ENCODE results near the gene FAM20A.
"Not testable (repeated sequence)": the region's sequence is repeated elsewhere in the genome, so short reads cannot be mapped to it uniquely, and the experiment has no call there.

FAM20A gene

GRCh38 chr17:68533887-68534694, 67.1 kb downstream of the FAM20A start:
- Histone ChIP-seq H3K27ac (ENCODE audit: low read length) (no peak overlapping the region), H3K27me3 (ENCODE audit: insufficient read depth, low read length) (no peaks in the 10 kb centered on the region), H3K9me3 (ENCODE audit: insufficient read depth, low read depth, low read length) (no peaks in the 10 kb centered on the region), H3K4me3 (ENCODE audit: low read length) (no peak overlapping the region), H3K9ac (ENCODE audit: low read depth, low read length) (no peak overlapping the region), H3K36me3 (ENCODE audit: insufficient read depth, low read depth, low read length) (peaks cover 92% of the 10 kb centered on the region), H3K4me1 (ENCODE audit: insufficient read depth, low read length) (no peaks in the 10 kb centered on the region)

GRCh38 chr17:68532826-68533225, 68.3 kb downstream of the FAM20A start:
- Histone ChIP-seq H3K9ac (ENCODE audit: low read depth, low read length) (no peak overlapping the region), H3K4me1 (ENCODE audit: insufficient read depth, low read length) (no peaks in the 10 kb centered on the region), H3K27me3 (ENCODE audit: insufficient read depth, low read length) (no peaks in the 10 kb centered on the region), H3K4me3 (ENCODE audit: low read length) (no peak overlapping the region), H3K9me3 (ENCODE audit: insufficient read depth, low read depth, low read length) (no peaks in the 10 kb centered on the region), H3K27ac (ENCODE audit: low read length) (no peak overlapping the region), H3K36me3 (ENCODE audit: insufficient read depth, low read depth, low read length) (peaks cover 95% of the 10 kb centered on the region)

DNA sequence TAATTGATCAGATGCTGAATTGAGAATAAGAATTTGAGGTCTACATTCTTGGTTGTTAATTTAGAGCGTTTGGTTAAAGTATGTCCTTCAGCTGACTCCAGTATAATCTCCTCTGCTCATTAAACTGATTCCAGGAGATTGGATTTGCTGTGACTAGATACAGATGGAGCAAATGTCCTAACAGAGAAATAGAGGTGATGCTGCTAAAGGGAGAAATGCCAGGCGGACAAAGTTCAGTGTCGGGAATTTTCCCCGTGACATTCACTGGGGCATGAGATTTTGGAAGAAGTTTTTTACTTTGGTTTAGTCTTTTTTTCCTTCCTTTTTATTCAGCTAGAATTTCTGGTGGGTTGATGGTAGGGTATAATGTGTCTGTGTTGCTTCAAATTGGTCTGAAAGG, 69.9 kb downstream of the FAM20A start:
- Histone ChIP-seq H3K9ac (ENCODE audit: low read depth, low read length) (no peak overlapping the region), H3K27me3 (ENCODE audit: insufficient read depth, low read length) (no peaks in the 10 kb centered on the region), H3K36me3 (ENCODE audit: insufficient read depth, low read depth, low read length) (peaks cover 95% of the 10 kb centered on the region), H3K4me1 (ENCODE audit: insufficient read depth, low read length) (peaks cover 6% of the 10 kb centered on the region), H3K27ac (ENCODE audit: low read length) (no peak overlapping the region), H3K4me3 (ENCODE audit: low read length) (no peak overlapping the region), H3K9me3 (ENCODE audit: insufficient read depth, low read depth, low read length) (no peaks in the 10 kb centered on the region)

GRCh38 chr17:68527314-68527713, 73.9 kb downstream of the FAM20A start:
- Histone ChIP-seq H3K4me3 (ENCODE audit: low read length) (no peak overlapping the region), H3K27me3 (ENCODE audit: insufficient read depth, low read length) (no peaks in the 10 kb centered on the region), H3K4me1 (ENCODE audit: insufficient read depth, low read length) (peaks cover 6% of the 10 kb centered on the region), H3K9me3 (ENCODE audit: insufficient read depth, low read depth, low read length) (no peaks in the 10 kb centered on the region), H3K27ac (ENCODE audit: low read length) (no peak overlapping the region), H3K36me3 (ENCODE audit: insufficient read depth, low read depth, low read length) (peaks cover 100% of the 10 kb centered on the region), H3K9ac (ENCODE audit: low read depth, low read length) (no peak overlapping the region)

DNA sequence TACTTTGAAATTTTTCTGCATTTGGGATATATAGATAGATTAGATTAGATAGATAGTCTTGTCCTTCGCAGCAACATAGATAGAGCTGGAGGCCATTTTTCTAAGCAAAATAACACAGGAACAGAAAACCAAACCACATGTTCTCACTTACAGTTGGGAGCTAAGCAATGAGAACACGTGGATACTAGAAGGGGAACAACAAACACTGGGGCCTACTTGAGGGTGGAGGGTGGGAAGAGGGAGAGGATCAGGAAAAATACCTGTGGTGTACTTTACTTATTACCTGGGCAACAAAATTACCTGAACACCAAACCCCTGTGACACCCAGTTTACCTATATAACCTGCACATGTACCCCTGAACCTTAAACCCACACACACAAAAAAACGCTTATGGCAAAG, 74.6 kb downstream of the FAM20A start:
- Histone ChIP-seq H3K36me3 (ENCODE audit: insufficient read depth, low read depth, low read length) (peaks cover 96% of the 10 kb centered on the region), H3K9me3 (ENCODE audit: insufficient read depth, low read depth, low read length) (no peaks in the 10 kb centered on the region), H3K4me3 (ENCODE audit: low read length) (no peak overlapping the region), H3K27ac (ENCODE audit: low read length) (no peak overlapping the region), H3K4me1 (ENCODE audit: insufficient read depth, low read length) (peaks cover 6% of the 10 kb centered on the region), H3K9ac (ENCODE audit: low read depth, low read length) (no peak overlapping the region), H3K27me3 (ENCODE audit: insufficient read depth, low read length) (no peaks in the 10 kb centered on the region)

- H3K27me3 ChIP-seq (ENCODE audit: insufficient read depth, low read length), result no peaks in the 10 kb centered on the region
- peaks cover 83% of the 10 kb centered on the region for H3K36me3 ChIP-seq (ENCODE audit: insufficient read depth, low read depth, low read length)
- no peak overlapping the region for H3K27ac ChIP-seq (ENCODE audit: low read length)
- H3K9ac ChIP-seq (ENCODE audit: low read depth, low read length), result no peak overlapping the region
- no peak overlapping the region for H3K4me3 ChIP-seq (ENCODE audit: low read length)
- H3K4me1 ChIP-seq (ENCODE audit: insufficient read depth, low read length), result peaks cover 6% of the 10 kb centered on the region
- H3K9me3 ChIP-seq (ENCODE audit: insufficient read depth, low read depth, low read length), result peaks cover 12% of the 10 kb centered on the region
These were observed 78.9 kb downstream of the FAM20A start for GRCh38 chr17:68522266-68522665.

- Histone ChIP-seq H3K4me1 (ENCODE audit: insufficient read depth, low read length) (no peaks in the 10 kb centered on the region), H3K36me3 (ENCODE audit: insufficient read depth, low read depth, low read length) (peaks cover 83% of the 10 kb centered on the region), H3K9me3 (ENCODE audit: insufficient read depth, low read depth, low read length) (peaks cover 16% of the 10 kb centered on the region), H3K4me3 (ENCODE audit: low read length) (no peak overlapping the region), H3K9ac (ENCODE audit: low read depth, low read length) (no peak overlapping the region), H3K27ac (ENCODE audit: low read length) (no peak overlapping the region), H3K27me3 (ENCODE audit: insufficient read depth, low read length) (no peaks in the 10 kb centered on the region)
These were observed 81.3 kb downstream of the FAM20A start for GRCh38 chr17:68519911-68520310.

DNA sequence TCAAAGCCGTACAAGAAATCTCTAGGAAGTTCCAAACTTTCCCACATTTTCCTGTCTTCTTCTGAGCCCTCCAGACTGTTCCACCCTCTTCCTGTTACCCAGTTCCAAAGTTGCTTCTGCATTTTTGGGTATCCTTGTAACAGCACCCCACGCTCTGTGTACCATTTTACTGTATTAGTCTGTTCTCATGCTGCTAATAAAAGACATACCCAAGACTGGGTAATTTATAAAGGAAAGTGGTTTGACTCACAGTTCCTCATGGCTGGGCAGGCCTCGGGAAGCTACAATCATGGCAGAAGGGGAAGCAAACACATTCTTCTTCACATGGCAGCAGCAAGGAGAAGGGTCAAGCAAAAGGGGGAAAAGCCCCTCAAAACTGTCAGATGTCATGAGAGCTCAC, 82.1 kb downstream of the FAM20A start:
- peaks cover 16% of the 10 kb centered on the region for H3K9me3 ChIP-seq (ENCODE audit: insufficient read depth, low read depth, low read length)
- H3K36me3 ChIP-seq (ENCODE audit: insufficient read depth, low read depth, low read length), result peaks cover 76% of the 10 kb centered on the region
- not testable (repeated sequence) for H3K27me3 ChIP-seq (ENCODE audit: insufficient read depth, low read length); H3K4me1 ChIP-seq (ENCODE audit: insufficient read depth, low read length); H3K4me3 ChIP-seq (ENCODE audit: low read length); H3K27ac ChIP-seq (ENCODE audit: low read length); H3K9ac ChIP-seq (ENCODE audit: low read depth, low read length)

- Histone ChIP-seq H3K27me3 (ENCODE audit: insufficient read depth, low read length) (no peaks in the 10 kb centered on the region), H3K4me1 (ENCODE audit: insufficient read depth, low read length) (peaks cover 3% of the 10 kb centered on the region; the same call in 1 of the 2 replicates), H3K9ac (ENCODE audit: low read depth, low read length) (no peak overlapping the region), H3K36me3 (ENCODE audit: insufficient read depth, low read depth, low read length) (peaks cover 68% of the 10 kb centered on the region), H3K9me3 (ENCODE audit: insufficient read depth, low read depth, low read length) (peaks cover 16% of the 10 kb centered on the region), H3K27ac (ENCODE audit: low read length) (no peak overlapping the region), H3K4me3 (ENCODE audit: low read length) (no peak overlapping the region)
These were observed 82.9 kb downstream of the FAM20A start for GRCh38 chr17:68518063-68518815.

DNA sequence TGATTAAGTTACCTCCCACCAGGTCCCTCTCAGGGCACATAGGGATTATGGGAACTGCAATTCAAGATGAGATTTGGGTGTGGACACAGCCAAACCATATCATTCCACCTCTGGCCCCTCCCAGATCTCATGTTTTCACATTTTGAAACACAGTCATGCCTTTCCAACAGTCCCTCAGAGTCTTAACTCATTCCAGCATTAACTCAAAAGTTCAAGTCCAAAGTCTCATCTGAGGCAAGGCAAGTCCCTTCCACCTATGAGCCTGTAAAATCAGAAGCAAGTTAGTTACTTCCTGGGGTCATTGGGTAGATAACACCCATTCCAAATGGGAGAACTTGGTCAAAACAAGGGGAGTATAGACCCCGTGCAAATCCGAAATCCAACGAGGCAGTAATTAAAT, 83.6 kb downstream of the FAM20A start:
- not testable (repeated sequence) for H3K27me3 ChIP-seq (ENCODE audit: insufficient read depth, low read length); H3K27ac ChIP-seq (ENCODE audit: low read length); H3K9ac ChIP-seq (ENCODE audit: low read depth, low read length); H3K4me3 ChIP-seq (ENCODE audit: low read length); H3K4me1 ChIP-seq (ENCODE audit: insufficient read depth, low read length)
- H3K36me3 ChIP-seq (ENCODE audit: insufficient read depth, low read depth, low read length), result peaks cover 62% of the 10 kb centered on the region
- peaks cover 16% of the 10 kb centered on the region for H3K9me3 ChIP-seq (ENCODE audit: insufficient read depth, low read depth, low read length)

DNA sequence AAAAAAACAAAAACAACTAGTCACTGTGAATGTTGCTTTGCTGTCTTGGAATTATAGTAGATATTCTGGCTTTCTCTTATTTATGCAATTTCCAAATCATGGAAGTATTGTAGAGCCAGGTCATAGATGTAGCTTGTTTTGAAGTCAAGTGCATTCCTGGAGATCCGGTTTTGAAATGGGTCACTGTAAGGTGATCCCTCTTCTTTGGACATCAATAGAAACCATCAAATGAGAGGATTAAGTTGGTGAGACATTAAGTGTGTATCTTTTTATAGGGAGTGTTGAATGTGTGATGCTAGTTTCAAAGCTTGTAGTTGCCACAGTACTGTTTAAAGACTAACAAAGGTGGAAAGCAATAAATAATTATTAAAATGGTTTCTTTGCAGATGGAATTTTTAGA, 84.4 kb downstream of the FAM20A start:
- H3K4me3 ChIP-seq (ENCODE audit: low read length), result no peak overlapping the region
- no peaks in the 10 kb centered on the region for H3K27me3 ChIP-seq (ENCODE audit: insufficient read depth, low read length)
- H3K27ac ChIP-seq (ENCODE audit: low read length), result no peak overlapping the region
- peaks cover 55% of the 10 kb centered on the region for H3K36me3 ChIP-seq (ENCODE audit: insufficient read depth, low read depth, low read length)
- H3K4me1 ChIP-seq (ENCODE audit: insufficient read depth, low read length), result peaks cover 3% of the 10 kb centered on the region; the same call in 1 of the 2 replicates
- H3K9ac ChIP-seq (ENCODE audit: low read depth, low read length), result no peak overlapping the region
- peaks cover 16% of the 10 kb centered on the region for H3K9me3 ChIP-seq (ENCODE audit: insufficient read depth, low read depth, low read length)

Measured in iPS-20b (cell line).